ENCODE data around the gene BRI3BP.

Gene BRI3BP

DNA sequence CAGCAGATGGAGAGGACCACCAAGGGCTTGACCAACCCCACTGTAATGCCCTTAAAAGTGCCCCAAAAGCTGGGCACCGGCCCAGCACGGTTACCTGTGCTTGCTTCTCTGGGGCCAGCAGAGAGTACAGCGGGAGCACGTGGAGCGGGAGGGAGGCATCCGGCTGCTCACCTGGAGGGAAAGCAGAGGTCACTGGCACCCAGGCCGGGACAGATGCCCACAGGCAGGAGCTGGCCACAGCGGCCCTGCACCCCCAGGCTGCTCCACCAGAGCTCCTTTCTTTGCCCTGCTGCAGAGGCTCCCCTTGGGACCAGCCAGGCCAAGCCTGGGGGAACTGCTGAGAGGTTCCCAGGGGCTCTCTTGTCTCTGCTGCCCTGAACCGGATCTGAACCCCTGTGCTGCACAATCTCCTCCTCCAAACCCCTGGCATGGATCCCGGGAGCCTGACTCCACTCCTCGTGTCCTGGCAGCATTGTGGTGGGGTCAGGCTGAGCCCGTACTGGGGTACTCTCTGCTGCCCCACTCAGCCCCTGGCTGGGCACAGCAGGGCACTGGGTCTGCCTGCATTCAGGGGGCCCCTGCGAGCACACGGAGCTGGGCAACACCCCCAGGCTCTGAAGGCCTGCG, 28.5 kb upstream of the BRI3BP start:
- TF ChIP-seq, protein P1, sequence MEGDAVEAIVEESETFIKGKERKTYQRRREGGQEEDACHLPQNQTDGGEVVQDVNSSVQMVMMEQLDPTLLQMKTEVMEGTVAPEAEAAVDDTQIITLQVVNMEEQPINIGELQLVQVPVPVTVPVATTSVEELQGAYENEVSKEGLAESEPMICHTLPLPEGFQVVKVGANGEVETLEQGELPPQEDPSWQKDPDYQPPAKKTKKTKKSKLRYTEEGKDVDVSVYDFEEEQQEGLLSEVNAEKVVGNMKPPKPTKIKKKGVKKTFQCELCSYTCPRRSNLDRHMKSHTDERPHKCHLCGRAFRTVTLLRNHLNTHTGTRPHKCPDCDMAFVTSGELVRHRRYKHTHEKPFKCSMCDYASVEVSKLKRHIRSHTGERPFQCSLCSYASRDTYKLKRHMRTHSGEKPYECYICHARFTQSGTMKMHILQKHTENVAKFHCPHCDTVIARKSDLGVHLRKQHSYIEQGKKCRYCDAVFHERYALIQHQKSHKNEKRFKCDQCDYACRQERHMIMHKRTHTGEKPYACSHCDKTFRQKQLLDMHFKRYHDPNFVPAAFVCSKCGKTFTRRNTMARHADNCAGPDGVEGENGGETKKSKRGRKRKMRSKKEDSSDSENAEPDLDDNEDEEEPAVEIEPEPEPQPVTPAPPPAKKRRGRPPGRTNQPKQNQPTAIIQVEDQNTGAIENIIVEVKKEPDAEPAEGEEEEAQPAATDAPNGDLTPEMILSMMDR (conservative IDR thresholded peaks at IDR 0.05), result no peak
- TF ChIP-seq ZFX (IDR thresholded peaks at IDR 0.05), result no peak
- H3K27ac ChIP-seq, result no peak overlapping the region

DNA sequence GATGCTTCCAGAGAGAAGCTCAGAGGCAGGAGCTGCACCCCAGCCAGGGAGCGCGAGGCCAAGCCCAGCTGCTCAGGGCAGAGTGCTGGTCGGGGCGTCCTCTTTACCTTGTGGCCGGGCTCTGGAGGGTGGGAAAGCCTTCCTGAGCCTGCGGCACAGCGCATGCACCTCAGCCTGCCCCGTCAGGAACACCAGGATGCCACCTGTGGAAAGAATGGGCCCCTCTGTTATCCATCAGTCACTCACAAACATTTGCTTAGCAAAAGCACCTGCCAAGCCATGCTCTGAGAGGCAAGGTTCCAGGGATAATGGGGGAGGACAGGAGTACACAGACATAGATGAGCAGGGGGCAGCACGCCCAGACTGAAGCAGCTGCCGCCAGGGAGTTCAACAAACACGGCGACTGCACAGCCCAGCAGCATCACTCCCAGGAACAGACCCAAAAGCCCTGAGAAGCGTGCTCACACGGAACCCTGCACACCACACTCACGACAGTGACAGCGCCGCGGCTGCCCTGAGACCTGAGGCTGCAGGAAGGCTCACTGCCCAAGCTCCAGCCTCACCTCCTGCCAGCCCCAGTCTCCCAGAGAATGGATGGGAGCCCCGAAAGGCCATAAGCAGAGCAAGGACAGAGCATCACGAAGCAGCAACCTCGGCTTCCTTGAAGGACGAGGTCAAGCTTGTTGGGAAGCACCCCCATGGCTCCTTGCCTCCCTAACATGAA, 26.3 kb upstream of the BRI3BP start:
- TF ChIP-seq, protein P1 (conservative IDR thresholded peaks at IDR 0.05), result no peak
- no peak for TF ChIP-seq ZFX (IDR thresholded peaks at IDR 0.05)
- no peak overlapping the region for H3K27ac ChIP-seq

GRCh38 chr12:124968656-124969055, 24.8 kb upstream of the BRI3BP start:
- TF ChIP-seq, protein P1 (conservative IDR thresholded peaks at IDR 0.05), result no peak
- no peak for TF ChIP-seq ZFX (IDR thresholded peaks at IDR 0.05)
- H3K27ac ChIP-seq, result no peak overlapping the region

DNA sequence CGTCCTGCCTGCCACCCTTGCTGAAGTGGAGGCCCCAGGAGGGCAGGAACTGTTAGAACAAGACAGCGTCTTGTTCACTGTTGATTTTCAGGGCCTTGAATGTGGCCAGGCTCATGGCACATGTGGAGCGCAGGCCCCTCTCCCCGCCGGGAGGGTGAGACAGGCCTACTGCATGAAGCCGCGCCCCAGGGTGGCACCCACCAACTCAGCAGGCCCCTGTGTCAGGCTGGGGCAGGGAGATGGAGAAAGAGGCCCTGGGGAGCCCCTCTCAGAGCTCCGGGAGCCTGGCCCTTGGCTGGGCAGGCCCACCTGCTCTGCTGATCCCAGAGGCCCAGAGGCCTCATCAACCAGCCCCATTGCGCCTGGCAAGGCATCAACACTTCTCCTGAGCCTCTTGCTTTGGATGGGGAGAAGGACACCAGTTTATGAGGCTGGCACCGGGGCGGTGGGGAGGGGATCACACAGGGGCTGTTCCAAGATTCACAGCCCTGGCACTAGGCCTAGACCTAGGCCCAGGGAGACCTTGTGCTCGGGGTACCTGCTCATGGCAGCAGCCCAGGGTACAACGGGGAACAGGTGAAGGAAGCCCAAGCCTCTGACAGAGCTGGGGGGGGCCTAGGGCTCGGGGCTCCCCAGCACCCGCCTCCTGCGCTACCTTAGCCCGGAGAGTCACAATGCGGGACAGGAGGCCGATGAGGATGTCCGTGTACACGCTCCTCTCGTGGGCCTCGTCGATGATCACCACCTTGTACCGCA, 22.6 kb upstream of the BRI3BP start:
- no peak overlapping the region for H3K27ac ChIP-seq
- TF ChIP-seq, protein P1 (conservative IDR thresholded peaks at IDR 0.05), result no peak
- no peak for TF ChIP-seq ZFX (IDR thresholded peaks at IDR 0.05)

DNA sequence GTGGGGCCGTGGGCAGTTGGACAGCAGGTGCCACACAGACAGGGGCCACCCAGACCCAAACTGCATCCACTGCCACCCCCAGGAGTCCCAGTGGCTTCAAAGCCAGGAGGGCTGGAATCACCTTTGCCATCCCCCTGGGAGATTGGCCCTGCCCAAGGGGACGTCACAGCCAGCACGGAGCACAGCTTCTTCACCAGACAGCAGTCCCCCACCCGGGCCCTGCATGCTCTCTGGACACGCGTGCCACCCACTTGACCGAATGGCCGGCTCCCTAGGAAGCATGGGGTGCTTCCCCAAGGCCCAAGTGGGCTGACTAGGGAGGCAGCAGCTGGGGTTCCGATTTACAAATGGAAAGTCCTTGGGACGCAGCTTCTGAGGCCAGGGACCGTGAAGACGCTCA, 21.8 kb upstream of the BRI3BP start:
- TF ChIP-seq ZFX (IDR thresholded peaks at IDR 0.05), result no peak
- TF ChIP-seq, protein P1 (conservative IDR thresholded peaks at IDR 0.05), result no peak
- no peak overlapping the region for H3K27ac ChIP-seq

DNA sequence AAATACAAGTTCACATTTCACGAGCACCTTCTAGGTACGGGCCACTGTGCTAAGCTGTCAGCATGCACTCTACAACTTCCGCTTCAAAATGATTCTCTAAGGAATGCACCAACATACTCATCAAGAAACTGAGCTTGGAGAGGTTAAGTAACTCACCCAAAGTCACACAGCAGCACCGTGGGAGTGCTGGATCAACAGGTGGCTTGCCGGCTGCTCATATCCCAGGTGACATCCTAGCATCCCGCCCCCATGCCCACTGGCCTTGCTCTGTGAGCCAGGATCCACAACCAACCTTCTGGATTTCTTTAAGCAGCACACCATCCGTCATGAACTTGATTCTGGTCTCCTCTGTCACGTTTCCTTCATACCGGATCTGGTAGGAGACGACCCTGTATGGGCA, 21.2 kb upstream of the BRI3BP start:
- TF ChIP-seq ZFX (IDR thresholded peaks at IDR 0.05), result no peak
- TF ChIP-seq, protein P1 (conservative IDR thresholded peaks at IDR 0.05), result no peak
- H3K27ac ChIP-seq, result no peak overlapping the region

GRCh38 chr12:124975276-124975675, 18.2 kb upstream of the BRI3BP start:
- TF ChIP-seq, protein P1 (conservative IDR thresholded peaks at IDR 0.05), result no peak
- no peak for TF ChIP-seq ZFX (IDR thresholded peaks at IDR 0.05)
- H3K27ac ChIP-seq, result no peak overlapping the region
